ENCODE data around the gene FOXP2.

FOXP2 gene

DNA sequence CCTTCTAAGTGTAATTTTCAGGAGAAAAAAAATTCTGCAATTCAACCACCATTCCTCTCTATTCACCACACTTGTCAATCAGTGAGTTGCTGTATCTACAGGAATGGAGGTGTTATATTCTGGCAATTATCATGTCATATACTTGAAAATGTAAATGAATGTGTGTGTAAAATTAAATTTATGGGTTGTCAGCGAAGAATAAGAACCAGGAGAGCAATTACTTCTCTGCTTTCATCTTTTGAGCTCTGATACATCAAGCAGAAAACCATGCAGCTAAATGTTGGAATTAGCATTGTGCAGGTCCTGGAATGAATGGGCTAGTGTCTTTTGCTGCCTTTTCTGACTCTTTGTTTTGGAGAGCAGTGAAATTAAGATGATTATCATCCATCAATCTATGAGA, 207.6 kb downstream of the FOXP2 start:
- no peak overlapping the region for H3K27ac ChIP-seq

GRCh38 chr7:114623146-114623545, 208.5 kb downstream of the FOXP2 start:
- H3K4me2 ChIP-seq: no peak overlapping the region
- H2AFZ ChIP-seq (ENCODE audit: low read depth): no peak overlapping the region
- no peaks in the 10 kb centered on the region for H3K27me3 ChIP-seq (ENCODE audit: insufficient read depth, low read depth)
- H3K79me2 ChIP-seq (ENCODE audit: insufficient read depth, low read depth): no peaks in the 10 kb centered on the region
- H3K9ac ChIP-seq: no peak overlapping the region
- H3K27ac ChIP-seq: no peak overlapping the region
- TF ChIP-seq CTCF (conservative IDR thresholded peaks at IDR 0.05; ENCODE audit: low read depth, low read length): no peak
- no peaks in the 10 kb centered on the region for H4K20me1 ChIP-seq (ENCODE audit: insufficient read depth)
- H3K4me3 ChIP-seq (IDR thresholded peaks at IDR 0.05; ENCODE audit: insufficient read depth, low read depth, low read length): no peak overlapping the region
- no peaks in the 10 kb centered on the region for H3K4me1 ChIP-seq (ENCODE audit: low read depth, poor library complexity, severe bottlenecking)
- H3K36me3 ChIP-seq (ENCODE audit: insufficient read depth): no peaks in the 10 kb centered on the region

More for the DNA sequence above, 207.6 kb downstream of the FOXP2 start:
- Histone ChIP-seq H2AFZ (ENCODE audit: low read depth) (no peak overlapping the region), H4K20me1 (ENCODE audit: insufficient read depth) (no peaks in the 10 kb centered on the region), H3K36me3 (ENCODE audit: insufficient read depth) (no peaks in the 10 kb centered on the region), H3K27me3 (ENCODE audit: insufficient read depth, low read depth) (no peaks in the 10 kb centered on the region), H3K9ac (no peak overlapping the region), H3K4me3 (IDR thresholded peaks at IDR 0.05; ENCODE audit: insufficient read depth, low read depth, low read length) (no peak overlapping the region), H3K4me1 (ENCODE audit: low read depth, poor library complexity, severe bottlenecking) (no peaks in the 10 kb centered on the region), H3K4me2 (no peak overlapping the region), H3K79me2 (ENCODE audit: insufficient read depth, low read depth) (no peaks in the 10 kb centered on the region)
- no peak for TF ChIP-seq CTCF (conservative IDR thresholded peaks at IDR 0.05; ENCODE audit: low read depth, low read length)

GRCh38 chr7:114627231-114627630, 212.6 kb downstream of the FOXP2 start:
- no peak overlapping the region for H3K27ac ChIP-seq
- no peak overlapping the region for H3K4me3 ChIP-seq (IDR thresholded peaks at IDR 0.05; ENCODE audit: insufficient read depth, low read depth, low read length)
- peaks cover 3% of the 10 kb centered on the region; the same call in 1 of the 2 replicates for H3K36me3 ChIP-seq (ENCODE audit: insufficient read depth)
- no peaks in the 10 kb centered on the region for H3K27me3 ChIP-seq (ENCODE audit: insufficient read depth, low read depth)
- no peaks in the 10 kb centered on the region for H4K20me1 ChIP-seq (ENCODE audit: insufficient read depth)
- no peak overlapping the region for H3K9ac ChIP-seq
- H3K4me1 ChIP-seq (ENCODE audit: low read depth, poor library complexity, severe bottlenecking): no peaks in the 10 kb centered on the region
- no peak overlapping the region for H2AFZ ChIP-seq (ENCODE audit: low read depth)
- H3K4me2 ChIP-seq: no peak overlapping the region
- H3K79me2 ChIP-seq (ENCODE audit: insufficient read depth, low read depth): no peaks in the 10 kb centered on the region
- TF ChIP-seq CTCF (conservative IDR thresholded peaks at IDR 0.05; ENCODE audit: low read depth, low read length): no peak

DNA sequence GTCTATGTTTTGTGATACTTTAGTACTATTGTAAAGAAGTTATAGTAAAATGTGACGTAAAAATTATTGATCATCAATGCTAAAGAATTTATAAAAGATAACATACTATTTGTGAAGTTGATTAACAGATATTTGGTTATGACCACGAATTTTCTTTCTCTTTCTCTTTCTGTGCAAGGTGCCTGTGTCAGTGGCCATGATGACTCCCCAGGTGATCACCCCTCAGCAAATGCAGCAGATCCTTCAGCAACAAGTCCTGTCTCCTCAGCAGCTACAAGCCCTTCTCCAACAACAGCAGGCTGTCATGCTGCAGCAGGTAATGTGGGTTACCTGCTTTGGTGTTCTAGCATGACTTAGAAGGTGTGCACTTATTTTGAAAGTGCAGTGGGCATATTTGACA, 213.7 kb downstream of the FOXP2 start:
- TF ChIP-seq CTCF (conservative IDR thresholded peaks at IDR 0.05; ENCODE audit: low read depth, low read length): no peak
- Histone ChIP-seq H3K27me3 (ENCODE audit: insufficient read depth, low read depth) (no peaks in the 10 kb centered on the region), H4K20me1 (ENCODE audit: insufficient read depth) (no peaks in the 10 kb centered on the region), H2AFZ (ENCODE audit: low read depth) (no peak overlapping the region), H3K27ac (no peak overlapping the region), H3K9ac (no peak overlapping the region), H3K4me2 (no peak overlapping the region), H3K79me2 (ENCODE audit: insufficient read depth, low read depth) (no peaks in the 10 kb centered on the region), H3K4me3 (IDR thresholded peaks at IDR 0.05; ENCODE audit: insufficient read depth, low read depth, low read length) (no peak overlapping the region), H3K4me1 (ENCODE audit: low read depth, poor library complexity, severe bottlenecking) (no peaks in the 10 kb centered on the region), H3K36me3 (ENCODE audit: insufficient read depth) (peaks cover 3% of the 10 kb centered on the region; the same call in 1 of the 2 replicates)
